Breast epithelium (tissue), 3 donors: ENCODE measurements around the gene CTNNA3.

Experiments
- CTCF ChIP-seq, 3 donors: fragments of 450-650 bp; IDR thresholded peaks; one replicate each; pipeline ENCODE4 v1.5.1; 2016 to 2017; ENCODE audit warnings: antibody characterized with exemption in 3 of 3, mild to moderate bottlenecking in 3 of 3, moderate library complexity in 3 of 3
- POLR2A ChIP-seq: fragments of 450-650 bp; IDR thresholded peaks from one replicate; pipeline ENCODE4 v1.6.1; 2016; ENCODE audit warnings: antibody characterized with exemption, mild to moderate bottlenecking, moderate library complexity
- POLR2AphosphoS5 ChIP-seq, 3 donors: sonication (generic); formaldehyde crosslinking; IDR thresholded peaks; one replicate each; pipeline ENCODE4 v1.6.1; 2017; ENCODE audit warnings: antibody characterized with exemption in 3 of 3

GRCh38 chr10:67622984-67623383 is 73.0 kb downstream of the CTNNA3 start:
- TF ChIP-seq CTCF (IDR thresholded peaks at IDR 0.05): no peak
- no peak for TF ChIP-seq POLR2A
- no peak for TF ChIP-seq POLR2AphosphoS5 (IDR thresholded peaks at IDR 0.05)
